GM19023 (cell line): ENCODE data around the gene ALPK3.
A peak's percentile ranks its signal among the peaks of the same experiment; 100 is the strongest.

ENCODE experiments used
- ATAC-seq: cut with Tn5 transposase; IDR thresholded peaks from one replicate; pipeline ENCODE4 v1.9.1; 2021; ENCODE audit warnings: mild to moderate bottlenecking, moderate library complexity; ENCODE audit not compliant: unreplicated experiment

The ALPK3 gene

DNA sequence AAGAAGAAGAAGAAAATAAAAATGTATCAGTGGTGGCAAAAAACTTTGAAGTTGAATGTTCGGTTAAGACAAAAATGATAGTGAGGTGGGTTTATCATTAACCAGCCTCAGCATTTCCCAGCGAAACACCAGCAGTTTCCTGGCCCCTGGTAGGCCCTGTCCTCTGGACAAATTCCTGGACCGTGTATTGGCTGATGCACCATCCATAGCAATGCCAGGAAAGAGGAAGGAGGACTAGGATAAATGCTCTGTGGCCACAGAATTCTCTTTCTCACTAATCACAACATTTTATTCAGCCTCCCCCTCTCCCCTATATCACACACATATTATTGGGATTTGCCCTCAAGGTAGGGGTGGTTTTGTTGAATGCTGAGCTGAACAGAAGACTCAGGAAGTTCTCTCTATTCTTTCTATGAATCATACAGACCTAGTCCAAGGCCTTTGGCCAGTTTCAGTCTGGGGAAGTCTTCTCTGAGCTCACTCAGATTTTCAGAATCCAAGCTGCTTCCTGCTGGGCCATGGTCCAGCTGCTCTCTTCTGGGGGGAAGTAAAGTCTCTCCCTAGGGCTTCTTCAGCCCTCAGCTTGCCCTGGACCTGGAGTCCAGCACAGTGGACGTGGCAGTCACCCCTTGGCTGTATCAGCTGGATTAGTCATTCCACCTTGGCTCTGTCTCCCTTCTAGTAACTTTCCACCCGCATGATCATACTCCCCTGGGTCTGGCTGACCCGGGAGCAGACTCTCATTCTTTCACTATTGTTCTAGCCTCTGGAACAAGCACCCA, 94.9 kb downstream of the ALPK3 start:
- ATAC-seq: no peak

DNA sequence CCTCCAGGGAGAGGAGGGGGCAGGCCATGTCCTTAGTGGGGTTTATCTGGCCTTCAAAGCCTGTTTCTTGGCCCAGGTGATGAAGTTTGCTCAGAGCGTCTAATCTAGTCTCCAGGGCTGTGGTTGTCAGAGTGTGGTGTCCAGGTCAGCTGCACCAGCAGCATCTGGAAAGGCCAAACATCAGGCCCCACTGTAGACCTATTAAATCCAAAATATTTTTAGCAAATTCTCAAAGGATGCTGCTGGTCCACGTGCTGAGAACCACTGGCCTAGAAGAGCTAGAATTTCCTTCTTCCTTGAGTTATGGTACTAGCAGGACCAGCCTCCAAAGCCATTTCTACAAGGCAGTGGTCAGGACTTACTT, 96.2 kb downstream of the ALPK3 start:
- no peak for ATAC-seq

DNA sequence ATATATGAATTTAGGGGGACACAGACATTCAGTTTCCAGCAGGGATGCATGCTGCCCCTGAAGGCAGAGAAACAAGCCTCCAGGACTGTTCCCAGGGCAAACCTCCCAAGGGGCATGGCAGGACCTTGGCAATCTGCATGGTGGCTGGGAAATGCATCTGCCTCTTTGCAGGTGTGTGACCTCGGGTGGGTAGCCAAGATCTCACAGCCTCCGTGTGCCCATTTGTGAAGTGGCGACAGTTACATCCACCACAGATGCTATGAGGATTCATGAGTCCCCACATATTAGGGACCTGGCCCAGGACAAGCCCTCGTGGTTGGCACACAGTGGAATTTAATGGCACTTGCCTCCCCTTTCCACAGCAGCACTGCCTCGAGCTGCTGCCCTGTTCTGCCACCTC, 97.2 kb downstream of the ALPK3 start:
- no peak for ATAC-seq

DNA sequence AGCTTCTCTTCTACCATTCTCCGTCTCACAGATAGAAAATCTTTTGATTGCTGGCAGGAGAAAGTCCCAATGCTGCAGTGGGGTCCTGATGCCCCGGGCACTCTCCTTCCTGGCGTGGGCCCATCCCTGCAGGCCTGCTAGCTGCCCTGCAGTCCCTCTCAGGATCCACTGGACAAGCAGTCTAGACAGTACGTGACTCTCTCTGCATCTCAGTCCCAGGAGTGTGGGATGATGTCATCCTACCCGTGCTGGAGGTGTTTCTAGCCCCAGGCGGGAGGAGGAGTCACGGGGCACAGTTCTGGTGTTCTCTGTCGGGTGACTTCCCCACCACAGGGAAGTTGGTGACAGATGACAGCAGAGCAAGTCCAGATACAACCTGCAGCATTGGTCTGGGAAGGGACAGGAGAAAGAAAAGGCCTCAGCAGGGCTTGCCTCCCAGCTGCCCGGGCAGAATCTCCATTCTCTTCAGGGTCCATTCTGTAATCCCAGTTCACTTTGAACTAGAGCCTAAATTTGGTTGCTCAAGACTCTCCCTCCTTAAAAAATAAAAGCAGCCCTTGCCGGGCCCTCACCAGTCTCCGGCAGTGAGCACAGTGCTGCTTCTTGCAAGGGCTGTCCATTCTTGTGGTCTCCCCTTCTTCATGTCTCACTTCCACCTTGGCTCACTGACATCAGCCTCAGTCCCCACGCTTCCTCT, 97.9 kb downstream of the ALPK3 start:
- peak; percentile 95 for ATAC-seq

DNA sequence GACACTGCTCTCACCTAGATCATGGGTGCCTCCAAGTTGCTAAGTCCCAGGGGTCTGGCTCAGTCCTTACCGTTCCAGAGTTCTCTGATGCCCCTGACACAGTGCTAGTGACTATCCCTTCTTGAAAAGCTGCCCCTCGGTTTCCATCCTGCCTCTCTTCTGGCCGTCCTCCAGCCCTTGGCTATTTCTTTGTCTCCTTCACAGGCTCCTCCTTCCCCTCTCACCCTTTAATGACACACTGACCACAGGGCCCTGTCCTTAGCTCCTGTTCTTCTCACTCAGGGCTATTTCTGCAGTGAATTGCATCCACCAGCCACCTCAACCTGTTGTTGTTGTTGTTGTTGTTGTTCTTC, 98.4 kb downstream of the ALPK3 start:
- no peak for ATAC-seq

DNA sequence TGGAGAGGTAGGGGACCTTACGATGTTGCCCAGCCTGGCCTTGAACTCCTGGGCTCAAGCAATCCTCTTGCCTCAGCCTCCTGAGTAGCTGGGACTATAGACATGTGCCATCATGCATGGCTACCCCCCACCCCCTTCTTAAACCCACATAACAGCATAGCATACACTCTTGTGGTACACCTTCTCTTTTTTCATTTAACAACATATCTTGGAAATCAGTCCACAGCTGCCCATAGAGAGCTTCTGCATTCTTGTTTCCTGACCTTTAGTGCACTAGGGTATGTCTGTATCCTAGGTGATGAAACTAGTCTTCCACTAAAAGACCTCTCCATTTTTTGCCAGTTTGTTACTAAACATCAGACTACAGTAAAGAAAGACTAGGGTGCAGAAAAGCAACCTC, 100.3 kb downstream of the ALPK3 start:
- no peak for ATAC-seq

DNA sequence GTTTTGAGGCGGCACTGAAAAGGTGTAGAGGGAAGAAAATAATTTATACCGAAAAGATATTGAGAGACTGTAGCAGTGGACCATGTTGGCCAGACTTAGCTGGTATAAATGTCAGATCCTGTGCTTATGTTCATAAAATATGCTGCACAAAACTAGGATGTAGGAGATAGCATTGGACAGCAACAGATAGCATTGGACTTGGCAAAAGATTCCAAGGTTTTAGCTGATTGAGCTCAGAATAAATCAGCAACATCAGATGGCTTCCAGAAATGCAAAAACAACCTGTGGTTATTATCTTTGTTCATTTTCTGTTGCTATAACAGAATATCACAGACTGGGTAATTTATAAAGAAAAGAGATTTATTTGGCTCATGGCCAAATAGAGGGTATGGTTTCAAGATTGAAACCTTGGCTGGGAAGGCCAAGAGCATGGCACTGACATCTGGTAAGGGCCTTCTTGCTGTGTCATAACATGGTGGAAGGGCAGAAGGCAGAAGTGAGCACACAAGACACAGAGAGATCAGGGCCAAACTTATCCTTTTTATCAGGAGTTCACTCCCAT, 102.0 kb downstream of the ALPK3 start:
- ATAC-seq: no peak

DNA sequence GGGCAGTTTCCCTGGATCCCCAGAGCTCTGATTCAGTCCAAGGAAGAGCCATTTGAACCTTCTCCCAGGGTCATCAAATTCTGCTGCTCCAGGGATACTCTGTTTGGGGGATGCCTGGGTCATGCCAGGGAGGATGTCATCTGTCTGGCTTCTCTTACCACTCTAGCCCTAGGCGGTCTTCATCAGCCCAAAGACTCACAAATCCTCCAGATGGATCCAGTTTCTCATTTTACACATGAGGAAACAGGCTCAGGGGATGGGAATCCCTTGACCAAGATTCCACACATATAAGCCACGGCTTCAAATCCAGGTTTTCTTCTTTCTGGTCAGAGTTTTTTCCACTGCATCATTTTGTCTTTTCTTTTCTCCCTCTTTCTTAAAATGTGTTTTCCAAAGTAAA, 104.0 kb downstream of the ALPK3 start:
- no peak for ATAC-seq

DNA sequence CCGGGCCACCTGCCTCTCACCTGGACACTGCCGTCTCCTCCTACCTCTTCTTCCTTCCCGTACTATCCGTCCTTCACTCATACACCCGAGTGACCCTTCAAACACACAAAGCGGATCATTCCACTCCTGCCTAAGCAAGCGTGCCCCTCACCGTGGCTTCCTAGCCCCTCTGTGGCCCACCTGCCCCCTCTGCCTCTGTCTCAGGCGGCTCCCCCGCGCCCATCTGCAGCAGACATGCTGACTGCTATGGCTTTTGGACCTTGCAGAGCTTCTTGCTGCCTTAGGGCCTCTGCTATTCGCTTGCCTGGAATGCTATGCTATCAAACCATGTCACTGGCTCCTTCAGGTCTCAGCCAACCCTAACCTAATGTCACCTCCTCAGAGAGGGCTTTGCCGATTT, 105.4 kb downstream of the ALPK3 start:
- no peak for ATAC-seq
